ENCODE data around the gene BMS1.

BMS1 gene

DNA sequence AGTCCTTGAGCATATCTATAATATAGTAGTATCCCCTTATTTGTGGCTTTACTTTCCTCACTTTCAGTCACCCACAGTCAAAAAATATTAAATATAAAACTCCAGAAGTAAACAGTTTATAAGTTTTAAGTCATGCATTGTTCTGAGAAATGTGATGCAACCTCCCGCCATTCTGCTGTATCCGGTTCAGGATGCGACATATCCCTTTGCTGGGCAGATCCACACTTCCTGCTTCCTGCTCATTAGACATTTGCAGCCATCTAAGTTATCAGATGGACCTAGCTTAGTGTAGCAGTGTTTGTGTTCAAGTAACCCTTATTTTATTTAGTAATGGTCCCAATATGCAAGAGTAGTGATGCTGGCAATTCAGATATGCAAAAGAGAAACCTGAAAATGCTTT, 38.9 kb upstream of the BMS1 start:
- peak in 1 of 2 experiments; percentile 5 for DNase-seq (ENCODE audit: low read depth in 1 of 2, low spot score in 1 of 2)
- H3K27me3 ChIP-seq (ENCODE audit: insufficient read depth, poor library complexity, severe bottlenecking), result peaks cover 4% of the 10 kb centered on the region
- H3K4me3 ChIP-seq (replicated peaks; ENCODE audit: insufficient read depth, low read length), result no peak overlapping the region
- H3K27ac ChIP-seq (replicated peaks), result no peak overlapping the region
- TF ChIP-seq, protein P1, sequence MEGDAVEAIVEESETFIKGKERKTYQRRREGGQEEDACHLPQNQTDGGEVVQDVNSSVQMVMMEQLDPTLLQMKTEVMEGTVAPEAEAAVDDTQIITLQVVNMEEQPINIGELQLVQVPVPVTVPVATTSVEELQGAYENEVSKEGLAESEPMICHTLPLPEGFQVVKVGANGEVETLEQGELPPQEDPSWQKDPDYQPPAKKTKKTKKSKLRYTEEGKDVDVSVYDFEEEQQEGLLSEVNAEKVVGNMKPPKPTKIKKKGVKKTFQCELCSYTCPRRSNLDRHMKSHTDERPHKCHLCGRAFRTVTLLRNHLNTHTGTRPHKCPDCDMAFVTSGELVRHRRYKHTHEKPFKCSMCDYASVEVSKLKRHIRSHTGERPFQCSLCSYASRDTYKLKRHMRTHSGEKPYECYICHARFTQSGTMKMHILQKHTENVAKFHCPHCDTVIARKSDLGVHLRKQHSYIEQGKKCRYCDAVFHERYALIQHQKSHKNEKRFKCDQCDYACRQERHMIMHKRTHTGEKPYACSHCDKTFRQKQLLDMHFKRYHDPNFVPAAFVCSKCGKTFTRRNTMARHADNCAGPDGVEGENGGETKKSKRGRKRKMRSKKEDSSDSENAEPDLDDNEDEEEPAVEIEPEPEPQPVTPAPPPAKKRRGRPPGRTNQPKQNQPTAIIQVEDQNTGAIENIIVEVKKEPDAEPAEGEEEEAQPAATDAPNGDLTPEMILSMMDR (IDR thresholded peaks at IDR 0.05; ENCODE audit: insufficient read depth, low read length), result no peak
- no peak for TF ChIP-seq GABPA (IDR thresholded peaks at IDR 0.05; ENCODE audit: low read depth)
- TF ChIP-seq SPI1 (IDR thresholded peaks at IDR 0.05; ENCODE audit: borderline replicate concordance, low read depth), result no peak

DNA sequence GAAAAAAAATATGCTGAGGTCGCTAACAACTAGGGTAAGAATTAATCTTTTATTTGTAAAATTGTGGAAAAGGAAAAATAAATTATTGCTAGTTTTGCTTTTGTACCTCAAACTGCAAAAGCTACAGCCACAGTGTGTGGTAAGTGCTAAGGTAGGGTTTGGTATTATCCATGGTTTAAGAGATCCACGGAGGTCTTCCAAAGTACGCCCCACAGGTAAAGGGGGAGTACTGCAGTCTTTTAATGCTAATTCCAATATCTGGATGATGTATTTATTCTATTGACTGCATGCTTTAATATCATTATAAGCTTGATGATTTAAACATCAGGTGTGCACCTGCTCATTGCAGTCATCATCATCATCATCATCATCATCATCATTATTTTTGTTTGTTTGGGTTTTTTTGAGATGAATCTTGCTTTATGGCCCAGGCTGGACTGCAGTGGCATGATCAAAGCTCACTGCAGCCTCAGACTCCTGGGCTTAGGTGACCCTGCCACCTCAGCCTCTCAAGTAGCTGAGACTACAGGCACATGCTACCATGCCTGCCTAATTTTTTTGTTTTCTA, 38.4 kb upstream of the BMS1 start:
- H3K4me3 ChIP-seq (replicated peaks; ENCODE audit: insufficient read depth, low read length), result no peak overlapping the region
- TF ChIP-seq POLR2AphosphoS5 (IDR thresholded peaks at IDR 0.05; ENCODE audit: low read depth) (no peak), SPI1 (IDR thresholded peaks at IDR 0.05; ENCODE audit: borderline replicate concordance, low read depth) (no peak), GABPA (IDR thresholded peaks at IDR 0.05; ENCODE audit: low read depth) (no peak)
- TF ChIP-seq, protein P1 (IDR thresholded peaks at IDR 0.05; ENCODE audit: insufficient read depth, low read length), result no peak
- TF ChIP-seq, protein P2, sequence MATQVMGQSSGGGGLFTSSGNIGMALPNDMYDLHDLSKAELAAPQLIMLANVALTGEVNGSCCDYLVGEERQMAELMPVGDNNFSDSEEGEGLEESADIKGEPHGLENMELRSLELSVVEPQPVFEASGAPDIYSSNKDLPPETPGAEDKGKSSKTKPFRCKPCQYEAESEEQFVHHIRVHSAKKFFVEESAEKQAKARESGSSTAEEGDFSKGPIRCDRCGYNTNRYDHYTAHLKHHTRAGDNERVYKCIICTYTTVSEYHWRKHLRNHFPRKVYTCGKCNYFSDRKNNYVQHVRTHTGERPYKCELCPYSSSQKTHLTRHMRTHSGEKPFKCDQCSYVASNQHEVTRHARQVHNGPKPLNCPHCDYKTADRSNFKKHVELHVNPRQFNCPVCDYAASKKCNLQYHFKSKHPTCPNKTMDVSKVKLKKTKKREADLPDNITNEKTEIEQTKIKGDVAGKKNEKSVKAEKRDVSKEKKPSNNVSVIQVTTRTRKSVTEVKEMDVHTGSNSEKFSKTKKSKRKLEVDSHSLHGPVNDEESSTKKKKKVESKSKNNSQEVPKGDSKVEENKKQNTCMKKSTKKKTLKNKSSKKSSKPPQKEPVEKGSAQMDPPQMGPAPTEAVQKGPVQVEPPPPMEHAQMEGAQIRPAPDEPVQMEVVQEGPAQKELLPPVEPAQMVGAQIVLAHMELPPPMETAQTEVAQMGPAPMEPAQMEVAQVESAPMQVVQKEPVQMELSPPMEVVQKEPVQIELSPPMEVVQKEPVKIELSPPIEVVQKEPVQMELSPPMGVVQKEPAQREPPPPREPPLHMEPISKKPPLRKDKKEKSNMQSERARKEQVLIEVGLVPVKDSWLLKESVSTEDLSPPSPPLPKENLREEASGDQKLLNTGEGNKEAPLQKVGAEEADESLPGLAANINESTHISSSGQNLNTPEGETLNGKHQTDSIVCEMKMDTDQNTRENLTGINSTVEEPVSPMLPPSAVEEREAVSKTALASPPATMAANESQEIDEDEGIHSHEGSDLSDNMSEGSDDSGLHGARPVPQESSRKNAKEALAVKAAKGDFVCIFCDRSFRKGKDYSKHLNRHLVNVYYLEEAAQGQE (IDR thresholded peaks at IDR 0.05; ENCODE audit: insufficient replicate concordance, low read depth), result no peak
- H3K27ac ChIP-seq (replicated peaks), result no peak overlapping the region
- peaks cover 4% of the 10 kb centered on the region for H3K27me3 ChIP-seq (ENCODE audit: insufficient read depth, poor library complexity, severe bottlenecking)
- no peak for DNase-seq (ENCODE audit: low read depth in 1 of 2, low spot score in 1 of 2)

DNA sequence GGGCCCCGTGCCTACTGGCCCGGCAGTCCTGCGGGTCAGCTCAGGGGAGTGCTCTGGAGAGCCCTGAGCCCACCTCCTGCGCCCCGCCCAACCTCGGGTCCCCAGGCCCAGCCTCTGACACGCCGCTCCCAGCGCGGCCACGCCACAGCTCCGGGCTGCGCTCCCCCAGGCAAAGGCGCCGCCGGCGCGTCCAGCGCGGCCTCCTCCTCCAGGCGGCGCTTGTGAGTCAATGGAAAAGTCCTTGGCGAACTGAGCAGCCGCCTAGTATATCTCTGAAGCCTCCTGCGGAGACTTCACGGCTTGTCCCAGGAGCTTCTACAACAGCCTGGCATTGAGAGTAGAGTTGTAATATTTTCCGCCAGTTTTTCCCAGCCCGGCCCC, 29.5 kb upstream of the BMS1 start:
- Histone ChIP-seq H3K27me3 (ENCODE audit: insufficient read depth, poor library complexity, severe bottlenecking) (peaks cover 45% of the 10 kb centered on the region), H3K27ac (replicated peaks) (no peak overlapping the region), H3K4me3 (replicated peaks; ENCODE audit: insufficient read depth, low read length) (no peak overlapping the region)
- peak; percentile 18 to 71 for DNase-seq (ENCODE audit: low read depth in 1 of 2, low spot score in 1 of 2)
- TF ChIP-seq POLR2AphosphoS5 (IDR thresholded peaks at IDR 0.05; ENCODE audit: low read depth) (no peak), GABPA (IDR thresholded peaks at IDR 0.05; ENCODE audit: low read depth) (no peak), SPI1 (IDR thresholded peaks at IDR 0.05; ENCODE audit: borderline replicate concordance, low read depth) (no peak)
- TF ChIP-seq, protein P2 (IDR thresholded peaks at IDR 0.05; ENCODE audit: insufficient replicate concordance, low read depth), result no peak
- TF ChIP-seq, protein P1 (IDR thresholded peaks at IDR 0.05; ENCODE audit: insufficient read depth, low read length), result peak; percentile 58
